Measurements from ENCODE around the gene ONECUT1. TPM values are rescaled to one million over a fixed set of nuclear protein-coding genes. Genes with fewer than 3 reads are reported as not detected.

Gene ONECUT1
- total and polyA plus RNA-seq, 2 of the 8 experiments (the other 6 are each of a cell fraction or from before 2014, with no cell fraction given): 0.65 to 6.4 TPM

GRCh38 chr15:52803108-52803466, 13.0 kb upstream of the ONECUT1 start:
- no peak overlapping the region for H3K4ac ChIP-seq (replicated peaks; ENCODE audit: insufficient read length, low read depth, low read length)
- H2AK5ac ChIP-seq (ENCODE audit: low read depth, low read length): no peak overlapping the region
- no peak overlapping the region for H3K9ac ChIP-seq (replicated peaks in 1 of 4; ENCODE audit: extremely low read depth in 1 of 4, low read depth in 3 of 4, low read length in 3 of 4)
- H3K14ac ChIP-seq (ENCODE audit: insufficient read length): no peak overlapping the region
- H3K4me2 ChIP-seq (ENCODE audit: insufficient read depth in 1 of 2, low read depth in 2 of 2, low read length in 2 of 2): peak overlapping the region; percentile 59 to 91
- no peaks in the 10 kb centered on the region; a peak in 1 of 8 replicates for H3K36me3 ChIP-seq (ENCODE audit: control insufficient read depth in 2 of 4, insufficient read depth in 4 of 4, low read length in 3 of 4)
- WGBS, 2 experiments (ENCODE audit: extremely low coverage in 1 of 2, insufficient coverage in 1 of 2, insufficient read length in 1 of 2, insufficient replicate concordance in 2 of 2, low coverage in 1 of 2, low lambda C conversion rate in 2 of 2, missing lambda C conversion rate in 1 of 2): 6% methylated on average over 8 of the region's 8 CpGs; no CpG with 5 or more reads in 1 of the 2 experiments
- no peak for TF ChIP-seq CTBP2 (IDR thresholded peaks at IDR 0.05; ENCODE audit: borderline replicate concordance, insufficient read depth, insufficient read length, low read length)
- TF ChIP-seq JUND (IDR thresholded peaks at IDR 0.05; ENCODE audit: low read length): no peak
- TF ChIP-seq SUZ12 (IDR thresholded peaks at IDR 0.05; ENCODE audit: low read length): no peak; the same call in 1 of the 2 replicates
- TF ChIP-seq PHF8 (conservative IDR thresholded peaks at IDR 0.05; ENCODE audit: low read depth, low read length): no peak
- no peak for TF ChIP-seq KDM1A (IDR thresholded peaks at IDR 0.05; ENCODE audit: borderline replicate concordance, low read length)
- TF ChIP-seq SP4 (IDR thresholded peaks at IDR 0.05; ENCODE audit: low read length): no peak
- no peak for TF ChIP-seq POLR2AphosphoS5 (IDR thresholded peaks at IDR 0.05; ENCODE audit: low read depth, low read length)
- TF ChIP-seq TEAD4 (IDR thresholded peaks at IDR 0.05; ENCODE audit: low read depth, low read length): no peak
- no peak for TF ChIP-seq ASH2L (IDR thresholded peaks at IDR 0.05; ENCODE audit: low read length)
- TF ChIP-seq HDAC6 (IDR thresholded peaks at IDR 0.05; ENCODE audit: low read depth, low read length): no peak
- TF ChIP-seq GABPA (IDR thresholded peaks at IDR 0.05; ENCODE audit: borderline replicate concordance, insufficient read depth, low read length): no peak
- TF ChIP-seq TBP (IDR thresholded peaks at IDR 0.05; ENCODE audit: low read depth, low read length): no peak
- no peak for TF ChIP-seq EP300 (IDR thresholded peaks at IDR 0.05; ENCODE audit: borderline replicate concordance in 1 of 2, low read depth in 2 of 2, low read length in 2 of 2)
- peaks cover 20% of the 10 kb centered on the region for H3K23me2 ChIP-seq (ENCODE audit: low read depth, low read length)
- no peak overlapping the region for H2BK5ac ChIP-seq (ENCODE audit: low read depth, low read length)
- H4K91ac ChIP-seq (replicated peaks; ENCODE audit: insufficient read length, low read length): no peak overlapping the region
- no peak overlapping the region for H3K56ac ChIP-seq (replicated peaks; ENCODE audit: insufficient read length, low read depth, low read length)
- ChIA-PET POLR2A (ENCODE audit: partially characterized antibody) (interaction anchor here (14.4 kb wide), 1 partner anchor 15 kb away, joined by 225 read pairs; the partner anchor contains the start of gene ONECUT1), CTCF (ENCODE audit: partially characterized antibody) (interaction anchor here (1.1 to 13.4 kb wide), 3 partner anchors 8 to 36 kb away, joined by 3 to 182 read pairs (median 6); partner anchors contain the start of gene ONECUT1)
- no peak for DNase-seq (ENCODE audit: low read depth in 1 of 2, low spot score in 2 of 2)
- H4K8ac ChIP-seq (ENCODE audit: extremely low read depth, insufficient read depth, low read length): no peak overlapping the region
- peaks cover 10 to 20% of the 10 kb centered on the region in 2 experiments for H4K20me1 ChIP-seq (replicated peaks in 1 of 2; ENCODE audit: control insufficient read depth in 1 of 2, insufficient read depth in 2 of 2, low read length in 2 of 2)
- peak overlapping the region; percentile 36 to 69 (median 52); a peak in 7 of 8 replicates for H3K4me3 ChIP-seq (ENCODE audit: extremely low read depth in 1 of 4, insufficient read depth in 2 of 4, low read depth in 3 of 4, low read length in 4 of 4)
- H3K23ac ChIP-seq (ENCODE audit: insufficient read length): no peak overlapping the region
- peaks cover 11 to 43% (median 23%) of the 10 kb centered on the region in 4 experiments for H3K4me1 ChIP-seq (replicated peaks in 1 of 4; ENCODE audit: control insufficient read depth in 3 of 4, insufficient read depth in 4 of 4, low read length in 3 of 4)
- H2AFZ ChIP-seq (ENCODE audit: low read length): no peak overlapping the region
- no peak overlapping the region for H4K5ac ChIP-seq (ENCODE audit: insufficient read length, low read depth, low read length)
- peaks cover 20 to 64% (median 56%) of the 10 kb centered on the region in 4 experiments for H3K27me3 ChIP-seq (replicated peaks in 1 of 4; ENCODE audit: control insufficient read depth in 3 of 4, extremely low read depth in 1 of 4, insufficient read depth in 3 of 4, low read length in 3 of 4)
- no peak overlapping the region for H2BK20ac ChIP-seq (ENCODE audit: low read length)
- no peaks in the 10 kb centered on the region for H3K79me1 ChIP-seq (ENCODE audit: low read depth, low read length)
- H3K18ac ChIP-seq (ENCODE audit: extremely low read depth, low read length): no peak overlapping the region
- no peak for FAIRE-seq
- peaks cover 0 to 19% of the 10 kb centered on the region in 2 experiments; a peak in 2 of 4 replicates for H3K79me2 ChIP-seq (ENCODE audit: control insufficient read depth in 1 of 2, insufficient read depth in 2 of 2, low read length in 2 of 2)
- no peak overlapping the region for H2BK120ac ChIP-seq (replicated peaks; ENCODE audit: low read depth, low read length)
- peaks cover 0 to 7% of the 10 kb centered on the region in 2 experiments; a peak in 1 of 4 replicates for H3K9me3 ChIP-seq (ENCODE audit: insufficient read depth in 2 of 2, low read depth in 1 of 2, low read length in 1 of 2)
- no peak overlapping the region for H3K27ac ChIP-seq (ENCODE audit: low read depth, low read length)
- peak overlapping the region; percentile 87; the same call in 1 of the 2 replicates for H2BK12ac ChIP-seq (ENCODE audit: low read depth, low read length)
- no peak overlapping the region for H2BK15ac ChIP-seq (ENCODE audit: low read length)
